ENCODE measurements around the gene NLRP8. TPM values are rescaled to one million over a fixed set of nuclear protein-coding genes. Genes with fewer than 3 reads are reported as not detected.
"Not testable (repeated sequence)": the region's sequence is repeated elsewhere in the genome, so short reads cannot be mapped to it uniquely, and the experiment has no call there.

The NLRP8 gene
- total and polyA plus RNA-seq, 7 donors, result not detected

DNA sequence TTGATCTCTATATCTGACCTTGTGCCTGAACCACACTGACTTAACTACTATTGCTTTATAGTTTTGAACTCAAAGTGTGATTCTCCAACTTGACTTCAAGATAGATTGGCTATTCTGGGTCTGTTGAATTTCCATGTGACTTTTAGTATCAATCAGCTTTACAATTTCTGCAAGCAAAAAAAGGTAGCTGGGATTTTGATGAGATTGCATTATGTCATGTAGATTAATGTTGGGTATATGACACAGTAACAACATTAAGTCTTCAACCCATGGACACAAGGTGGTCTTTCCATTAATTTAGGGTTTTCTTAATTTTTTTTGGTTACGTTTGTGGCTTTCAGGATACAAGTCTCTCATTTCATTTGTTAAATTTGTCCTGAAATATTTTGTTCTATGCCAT lies 67.1 kb downstream of the NLRP8 start:
- TF ChIP-seq POLR2AphosphoS5 (IDR thresholded peaks at IDR 0.05) (no peak), EP300 (IDR thresholded peaks at IDR 0.05) (no peak), POLR2A (IDR thresholded peaks at IDR 0.05) (no peak)
- TF ChIP-seq, protein P1, sequence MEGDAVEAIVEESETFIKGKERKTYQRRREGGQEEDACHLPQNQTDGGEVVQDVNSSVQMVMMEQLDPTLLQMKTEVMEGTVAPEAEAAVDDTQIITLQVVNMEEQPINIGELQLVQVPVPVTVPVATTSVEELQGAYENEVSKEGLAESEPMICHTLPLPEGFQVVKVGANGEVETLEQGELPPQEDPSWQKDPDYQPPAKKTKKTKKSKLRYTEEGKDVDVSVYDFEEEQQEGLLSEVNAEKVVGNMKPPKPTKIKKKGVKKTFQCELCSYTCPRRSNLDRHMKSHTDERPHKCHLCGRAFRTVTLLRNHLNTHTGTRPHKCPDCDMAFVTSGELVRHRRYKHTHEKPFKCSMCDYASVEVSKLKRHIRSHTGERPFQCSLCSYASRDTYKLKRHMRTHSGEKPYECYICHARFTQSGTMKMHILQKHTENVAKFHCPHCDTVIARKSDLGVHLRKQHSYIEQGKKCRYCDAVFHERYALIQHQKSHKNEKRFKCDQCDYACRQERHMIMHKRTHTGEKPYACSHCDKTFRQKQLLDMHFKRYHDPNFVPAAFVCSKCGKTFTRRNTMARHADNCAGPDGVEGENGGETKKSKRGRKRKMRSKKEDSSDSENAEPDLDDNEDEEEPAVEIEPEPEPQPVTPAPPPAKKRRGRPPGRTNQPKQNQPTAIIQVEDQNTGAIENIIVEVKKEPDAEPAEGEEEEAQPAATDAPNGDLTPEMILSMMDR (IDR thresholded peaks at IDR 0.05), result no peak
- WGBS, 2 donors, result 71 to 77% methylated on average over 1 of the region's 1 CpG
- no peaks in the 10 kb centered on the region for H3K36me3 ChIP-seq

DNA sequence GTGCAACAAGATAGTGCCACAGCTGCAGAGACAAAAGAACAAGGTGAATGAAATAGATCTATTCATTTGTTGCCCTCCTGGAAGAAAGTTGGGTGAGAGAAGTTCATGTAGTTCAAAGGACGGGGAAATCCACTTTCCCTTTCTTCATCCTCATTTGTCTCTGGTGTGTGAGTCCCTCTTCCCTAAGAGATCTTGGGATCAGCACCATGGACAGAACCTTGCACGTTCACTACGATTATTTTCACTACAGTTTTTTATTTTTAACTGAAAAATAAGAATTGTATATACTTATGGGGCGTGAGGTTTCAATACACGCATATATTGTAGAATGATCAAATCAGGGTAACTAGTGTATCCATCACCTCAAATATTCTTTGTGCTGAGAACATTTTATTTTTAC lies 68.1 kb downstream of the NLRP8 start:
- Histone ChIP-seq H3K9me3 (peaks cover 0 to 4% (median 0%) of the 10 kb centered on the region in 4 donors), H3K4me3 (no peak overlapping the region), H3K27ac (no peak overlapping the region), H3K4me1 (no peaks in the 10 kb centered on the region), H3K36me3 (no peaks in the 10 kb centered on the region), H3K27me3 (no peaks in the 10 kb centered on the region)
- TF ChIP-seq, protein P1 (IDR thresholded peaks at IDR 0.05), result no peak
- no peak for TF ChIP-seq POLR2A (IDR thresholded peaks at IDR 0.05)
- no peak for TF ChIP-seq POLR2AphosphoS5 (IDR thresholded peaks at IDR 0.05)
- no peak for TF ChIP-seq EP300 (IDR thresholded peaks at IDR 0.05)
- intact Hi-C loops (cut with DNase I), result no loop called here
- DNase-seq, result no peak
- 29 to 47% methylated on average over 5 of the region's 5 CpGs for WGBS, 2 donors

More for the DNA sequence above, 67.1 kb downstream of the NLRP8 start:
- Histone ChIP-seq H3K9me3 (peaks cover 0 to 4% (median 0%) of the 10 kb centered on the region in 4 donors), H3K4me1 (no peaks in the 10 kb centered on the region), H3K27ac (no peak overlapping the region), H3K4me3 (no peak overlapping the region), H3K27me3 (no peaks in the 10 kb centered on the region)
- DNase-seq, result no peak
- intact Hi-C loops (cut with DNase I), result no loop called here

DNA sequence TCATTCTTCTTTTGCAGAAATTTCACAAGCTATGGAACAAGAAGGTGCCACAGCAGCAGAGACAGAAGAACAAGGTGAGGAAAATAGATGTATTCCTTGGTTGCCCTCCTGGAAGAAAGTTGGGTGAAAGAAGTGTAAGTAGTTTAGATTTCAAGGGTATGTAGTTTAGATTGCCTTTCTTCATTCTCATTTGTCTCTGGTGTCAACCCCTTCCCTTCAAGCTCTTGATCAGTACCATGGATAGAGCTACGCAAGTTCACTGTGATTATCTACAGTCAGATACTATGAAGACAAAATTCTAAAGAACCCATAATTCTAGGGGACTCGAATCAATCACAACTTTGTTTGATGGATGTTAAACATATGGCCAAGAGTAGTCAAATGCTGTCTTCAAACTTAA lies 71.7 kb downstream of the NLRP8 start:
- DNase-seq; H3K36me3 ChIP-seq; H3K9me3 ChIP-seq; H3K4me3 ChIP-seq; H3K27ac ChIP-seq; H3K27me3 ChIP-seq; intact Hi-C loops (cut with DNase I); H3K4me1 ChIP-seq: not testable (repeated sequence)
- WGBS, 2 donors, result 33 to 78% methylated on average over 2 of the region's 2 CpGs

DNA sequence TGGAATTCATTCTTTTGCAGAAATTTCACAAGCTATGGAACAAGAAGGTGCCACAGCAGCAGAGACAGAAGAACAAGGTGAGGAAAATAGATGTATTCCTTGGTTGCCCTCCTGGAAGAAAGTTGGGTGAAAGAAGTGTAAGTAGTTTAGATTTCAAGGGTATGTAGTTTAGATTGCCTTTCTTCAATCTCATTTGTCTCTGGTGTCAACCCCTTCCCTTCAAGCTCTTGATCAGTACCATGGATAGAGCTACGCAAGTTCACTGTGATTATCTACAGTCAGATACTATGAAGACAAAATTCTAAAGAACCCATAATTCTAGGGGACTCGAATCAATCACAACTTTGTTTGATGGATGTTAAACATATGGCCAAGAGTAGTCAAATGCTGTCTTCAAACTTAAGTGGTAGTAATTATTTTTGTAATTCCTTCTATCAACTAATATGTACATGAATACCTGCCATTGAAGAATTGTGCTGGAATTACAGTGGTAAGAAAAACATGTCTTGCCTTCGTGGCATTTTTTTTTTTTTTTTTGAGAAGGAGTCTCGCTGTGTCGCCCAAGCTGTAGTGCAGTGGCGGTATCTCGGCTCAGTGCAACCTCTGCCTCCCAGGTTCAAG lies 72.8 kb downstream of the NLRP8 start:
- intact Hi-C loops (cut with DNase I); DNase-seq; H3K4me1 ChIP-seq; H3K9me3 ChIP-seq; H3K36me3 ChIP-seq; H3K4me3 ChIP-seq; H3K27ac ChIP-seq; H3K27me3 ChIP-seq: not testable (repeated sequence)
- 75 to 83% methylated on average over 6 to 7 of the region's 7 CpGs for WGBS, 2 donors

DNA sequence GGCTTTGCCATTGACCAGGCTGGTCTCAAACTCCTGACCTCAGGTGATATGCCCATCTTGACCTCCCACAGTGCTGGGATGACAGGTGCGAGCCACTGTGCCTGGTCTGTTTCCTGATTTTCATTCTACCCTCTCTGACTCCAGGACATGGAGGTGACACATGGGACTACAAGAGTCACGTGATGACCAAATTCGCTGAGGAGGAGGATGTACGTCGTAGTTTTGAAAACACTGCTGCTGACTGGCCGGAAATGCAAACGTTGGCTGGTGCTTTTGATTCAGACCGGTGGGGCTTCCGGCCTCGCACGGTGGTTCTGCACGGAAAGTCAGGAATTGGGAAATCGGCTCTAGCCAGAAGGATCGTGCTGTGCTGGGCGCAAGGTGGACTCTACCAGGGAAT lies 79.1 kb downstream of the NLRP8 start:
- Histone ChIP-seq H3K27me3 (peaks cover 0 to 3% (median 0%) of the 10 kb centered on the region in 3 donors), H3K36me3 (no peaks in the 10 kb centered on the region), H3K9me3 (peaks cover 0 to 4% (median 0%) of the 10 kb centered on the region in 4 donors), H3K27ac (no peak overlapping the region), H3K4me3 (no peak overlapping the region), H3K4me1 (no peaks in the 10 kb centered on the region)
- intact Hi-C loops (cut with DNase I), result no loop called here
- TF ChIP-seq EP300 (IDR thresholded peaks at IDR 0.05) (no peak), POLR2AphosphoS5 (IDR thresholded peaks at IDR 0.05) (no peak)
- TF ChIP-seq, protein P1 (IDR thresholded peaks at IDR 0.05), result no peak
- DNase-seq, result no peak
- WGBS, 2 donors, result 91 to 93% methylated on average over 15 of the region's 15 CpGs

Other genes with a start within 250 kb of the NLRP8 start
- gene NLRP9, start 209.4 kb upstream of the NLRP8 start, total RNA-seq, result not detected
- not detected for gene NLRP9, start 209.4 kb upstream of the NLRP8 start, polyA plus RNA-seq
- not detected for gene RFPL4A, start 188.7 kb upstream of the NLRP8 start, total RNA-seq
- under 1 TPM in 1 of 3 donors, not detected in 2; 0.19 TPM for gene RFPL4A, start 188.7 kb upstream of the NLRP8 start, polyA plus RNA-seq
- not detected for gene RFPL4AL1, start 178.7 kb upstream of the NLRP8 start, total RNA-seq
- gene RFPL4AL1, start 178.7 kb upstream of the NLRP8 start, polyA plus RNA-seq, result under 1 TPM in 1 of 3 donors, not detected in 2; 0.12 TPM
- not detected for gene NLRP11, start 115.8 kb upstream of the NLRP8 start, total RNA-seq
- gene NLRP11, start 115.8 kb upstream of the NLRP8 start, polyA plus RNA-seq, result under 1 TPM in 1 of 3 donors, not detected in 2; 0.04 TPM
- not detected for gene NLRP4, start 111.3 kb upstream of the NLRP8 start, total RNA-seq
- gene NLRP4, start 111.3 kb upstream of the NLRP8 start, polyA plus RNA-seq, result under 1 TPM in 1 of 3 donors, not detected in 2; 0.17 TPM
- gene NLRP13, start 15.5 kb upstream of the NLRP8 start, total RNA-seq, result not detected
- gene NLRP13, start 15.5 kb upstream of the NLRP8 start, polyA plus RNA-seq, result not detected
- not detected for gene NLRP5, start 38.9 kb downstream of the NLRP8 start, total RNA-seq
- not detected for gene NLRP5, start 38.9 kb downstream of the NLRP8 start, polyA plus RNA-seq
- gene ZNF787, start 173.5 kb downstream of the NLRP8 start, total RNA-seq, result 10 to 100 TPM; 11.0 to 14.1 (median 12.1) TPM
- gene ZNF787, start 173.5 kb downstream of the NLRP8 start, polyA plus RNA-seq, result 10 to 100 TPM; 25.2 to 38.3 (median 26.1) TPM
- gene ZNF444, start 193.5 kb downstream of the NLRP8 start, total RNA-seq, result 10 to 100 TPM; 25.3 to 57.4 (median 34.1) TPM
- gene ZNF444, start 193.5 kb downstream of the NLRP8 start, polyA plus RNA-seq, result 10 to 100 TPM; 11.4 to 27.9 (median 14.3) TPM
- not detected for gene GALP, start 228.2 kb downstream of the NLRP8 start, total RNA-seq
- gene GALP, start 228.2 kb downstream of the NLRP8 start, polyA plus RNA-seq, result not detected
- not detected for gene ZSCAN5B, start 250.0 kb downstream of the NLRP8 start, total RNA-seq
- gene ZSCAN5B, start 250.0 kb downstream of the NLRP8 start, polyA plus RNA-seq, result under 1 TPM in 2 of 3 donors, not detected in 1; 0.06 to 0.60 TPM